Measurements from ENCODE around the gene HSF5. TPM values are rescaled to one million over a fixed set of nuclear protein-coding genes. Genes with fewer than 3 reads are reported as not detected.

HSF5 gene
- total RNA-seq, 1 donor from 2014 or later: not detected

DNA sequence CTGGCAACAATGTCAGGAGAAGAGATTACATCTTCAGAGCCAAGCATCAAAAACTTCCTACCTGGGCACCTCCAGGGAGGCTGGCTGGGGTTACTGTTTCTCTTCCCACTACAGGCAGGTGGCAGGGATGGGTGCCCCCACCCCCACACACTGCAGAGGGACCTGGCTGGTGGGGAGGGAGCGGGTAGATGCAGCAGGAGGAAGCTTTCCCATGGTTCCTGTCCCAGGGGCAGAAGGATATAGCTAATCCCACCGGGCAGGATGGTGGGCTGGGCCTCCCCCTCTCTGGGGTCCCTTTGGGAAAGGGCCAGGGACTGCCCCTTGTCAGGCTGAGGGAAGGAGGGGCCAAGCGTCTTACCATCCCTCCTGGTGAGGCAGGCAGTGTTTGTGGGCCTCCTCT is 42.9 kb upstream of the HSF5 start:
- H3K4me1 Mint-ChIP-seq: peaks cover 29% of the 10 kb centered on the region
- H3K27ac ChIP-seq: no peak overlapping the region
- H3K27me3 Mint-ChIP-seq (ENCODE audit: insufficient read depth, low read depth): peaks cover 22% of the 10 kb centered on the region
- peak; percentile 44 for DNase-seq (ENCODE audit: low spot score)
- H3K36me3 ChIP-seq: no peaks in the 10 kb centered on the region
- H3K4me3 Mint-ChIP-seq: peak overlapping the region; percentile 79
- H3K9me3 Mint-ChIP-seq: no peaks in the 10 kb centered on the region
- H4K20me1 ChIP-seq (ENCODE audit: low read depth): no peaks in the 10 kb centered on the region
- no peak overlapping the region for H3K27ac Mint-ChIP-seq
- peaks cover 23% of the 10 kb centered on the region for H3F3A ChIP-seq (ENCODE audit: low read depth)
- peak overlapping the region; percentile 94 for H3K4me2 ChIP-seq
- no peaks in the 10 kb centered on the region for H3K9me3 ChIP-seq (ENCODE audit: low read depth)
- peaks cover 11% of the 10 kb centered on the region for H3K27me3 ChIP-seq
- peaks cover 32% of the 10 kb centered on the region for H3K4me1 ChIP-seq
- no peak overlapping the region for H3K9ac ChIP-seq
- no peaks in the 10 kb centered on the region for H3K36me3 Mint-ChIP-seq
- peak overlapping the region; percentile 95 for H2AFZ ChIP-seq (replicated peaks)
- peak overlapping the region; percentile 76 for H3K4me3 ChIP-seq
- TF ChIP-seq, protein P1, sequence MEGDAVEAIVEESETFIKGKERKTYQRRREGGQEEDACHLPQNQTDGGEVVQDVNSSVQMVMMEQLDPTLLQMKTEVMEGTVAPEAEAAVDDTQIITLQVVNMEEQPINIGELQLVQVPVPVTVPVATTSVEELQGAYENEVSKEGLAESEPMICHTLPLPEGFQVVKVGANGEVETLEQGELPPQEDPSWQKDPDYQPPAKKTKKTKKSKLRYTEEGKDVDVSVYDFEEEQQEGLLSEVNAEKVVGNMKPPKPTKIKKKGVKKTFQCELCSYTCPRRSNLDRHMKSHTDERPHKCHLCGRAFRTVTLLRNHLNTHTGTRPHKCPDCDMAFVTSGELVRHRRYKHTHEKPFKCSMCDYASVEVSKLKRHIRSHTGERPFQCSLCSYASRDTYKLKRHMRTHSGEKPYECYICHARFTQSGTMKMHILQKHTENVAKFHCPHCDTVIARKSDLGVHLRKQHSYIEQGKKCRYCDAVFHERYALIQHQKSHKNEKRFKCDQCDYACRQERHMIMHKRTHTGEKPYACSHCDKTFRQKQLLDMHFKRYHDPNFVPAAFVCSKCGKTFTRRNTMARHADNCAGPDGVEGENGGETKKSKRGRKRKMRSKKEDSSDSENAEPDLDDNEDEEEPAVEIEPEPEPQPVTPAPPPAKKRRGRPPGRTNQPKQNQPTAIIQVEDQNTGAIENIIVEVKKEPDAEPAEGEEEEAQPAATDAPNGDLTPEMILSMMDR (IDR thresholded peaks at IDR 0.05): no peak
- TF ChIP-seq EZH2phosphoT487 (IDR thresholded peaks at IDR 0.05) (no peak), EZH2 (IDR thresholded peaks at IDR 0.05) (no peak)
- H3K79me2 ChIP-seq (ENCODE audit: low read depth): no peaks in the 10 kb centered on the region

DNA sequence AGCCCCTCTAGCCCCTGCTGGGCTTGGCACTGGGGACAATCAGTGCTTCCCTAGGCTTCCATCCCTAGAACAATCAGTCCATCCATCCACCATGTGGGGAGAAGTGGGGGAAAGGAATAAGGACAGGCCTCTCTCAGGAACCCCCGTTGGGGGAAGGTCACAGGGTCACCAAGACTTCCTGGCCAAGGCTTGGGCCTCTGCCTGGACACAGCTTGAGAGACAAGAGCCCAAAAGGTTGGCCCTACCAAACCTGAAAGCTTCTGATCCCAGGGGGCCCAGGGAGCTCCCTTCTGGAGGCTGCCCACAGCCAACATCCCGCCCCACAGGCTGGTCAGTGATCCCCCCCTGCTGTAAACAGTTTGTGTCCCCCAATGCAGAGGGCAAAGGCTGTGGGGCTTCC is 42.4 kb upstream of the HSF5 start:
- H3K36me3 ChIP-seq: no peaks in the 10 kb centered on the region
- H4K20me1 ChIP-seq (ENCODE audit: low read depth): no peaks in the 10 kb centered on the region
- H3K79me2 ChIP-seq (ENCODE audit: low read depth): no peaks in the 10 kb centered on the region
- no peak overlapping the region for H2AFZ ChIP-seq (replicated peaks)
- no peak overlapping the region for H3K27ac ChIP-seq
- Mint-ChIP-seq H3K36me3 (no peaks in the 10 kb centered on the region), H3K27ac (no peak overlapping the region), H3K9me3 (no peaks in the 10 kb centered on the region), H3K4me3 (peak overlapping the region; percentile 79), H3K27me3 (ENCODE audit: insufficient read depth, low read depth) (peaks cover 22% of the 10 kb centered on the region), H3K4me1 (peaks cover 25% of the 10 kb centered on the region)
- TF ChIP-seq EZH2 (IDR thresholded peaks at IDR 0.05) (no peak), EZH2phosphoT487 (IDR thresholded peaks at IDR 0.05) (no peak)
- TF ChIP-seq, protein P1 (IDR thresholded peaks at IDR 0.05): no peak
- peaks cover 11% of the 10 kb centered on the region for H3K27me3 ChIP-seq
- peaks cover 32% of the 10 kb centered on the region for H3K4me1 ChIP-seq
- H3K4me3 ChIP-seq: peak overlapping the region; percentile 76
- no peak overlapping the region for H3K9ac ChIP-seq
- peaks cover 23% of the 10 kb centered on the region for H3F3A ChIP-seq (ENCODE audit: low read depth)
- no peaks in the 10 kb centered on the region for H3K9me3 ChIP-seq (ENCODE audit: low read depth)
- DNase-seq (ENCODE audit: low spot score): peak; percentile 21
- H3K4me2 ChIP-seq: peak overlapping the region; percentile 94

DNA sequence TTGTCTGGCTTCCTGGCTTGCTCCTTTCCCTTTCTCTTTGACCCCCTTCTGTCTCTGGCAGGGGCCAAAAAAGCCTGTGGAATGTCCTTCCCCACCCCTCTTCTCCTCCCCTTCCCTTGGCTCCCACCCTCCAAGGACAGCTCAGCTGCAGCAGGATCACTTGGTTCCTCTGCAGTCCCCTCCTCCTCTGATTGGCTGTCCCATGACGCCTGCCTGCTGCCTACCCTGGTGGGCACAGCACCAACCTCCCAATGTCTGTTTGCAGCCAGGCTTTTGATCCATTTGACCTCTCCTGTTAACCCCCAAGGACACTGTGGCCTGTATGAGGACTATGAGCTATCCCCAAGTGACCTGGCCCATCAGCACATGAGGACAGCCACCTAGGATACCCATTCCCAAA is 41.1 kb upstream of the HSF5 start:
- Mint-ChIP-seq H3K27me3 (ENCODE audit: insufficient read depth, low read depth) (peaks cover 19% of the 10 kb centered on the region), H3K27ac (peak overlapping the region; percentile 68), H3K9me3 (no peaks in the 10 kb centered on the region), H3K4me3 (no peak overlapping the region), H3K36me3 (no peaks in the 10 kb centered on the region), H3K4me1 (peaks cover 21% of the 10 kb centered on the region)
- H3K9ac ChIP-seq: no peak overlapping the region
- peak; percentile 16 for DNase-seq (ENCODE audit: low spot score)
- no peaks in the 10 kb centered on the region for H3K79me2 ChIP-seq (ENCODE audit: low read depth)
- peaks cover 32% of the 10 kb centered on the region for H3K4me1 ChIP-seq
- no peaks in the 10 kb centered on the region for H3K9me3 ChIP-seq (ENCODE audit: low read depth)
- no peak for TF ChIP-seq EZH2phosphoT487 (IDR thresholded peaks at IDR 0.05)
- TF ChIP-seq, protein P1 (IDR thresholded peaks at IDR 0.05): no peak
- no peak for TF ChIP-seq EZH2 (IDR thresholded peaks at IDR 0.05)
- H2AFZ ChIP-seq (replicated peaks): no peak overlapping the region
- no peaks in the 10 kb centered on the region for H3K36me3 ChIP-seq
- H3K27ac ChIP-seq: no peak overlapping the region
- peaks cover 23% of the 10 kb centered on the region for H3F3A ChIP-seq (ENCODE audit: low read depth)
- no peak overlapping the region for H3K4me3 ChIP-seq
- peaks cover 11% of the 10 kb centered on the region for H3K27me3 ChIP-seq
- no peak overlapping the region for H3K4me2 ChIP-seq
- no peaks in the 10 kb centered on the region for H4K20me1 ChIP-seq (ENCODE audit: low read depth)

Data from neural progenitor cell (in vitro differentiated cells).